Gastrocnemius medialis (tissue), 4 donors: ENCODE results near the gene CIDEA. TPM values are rescaled to one million over a fixed set of nuclear protein-coding genes. Genes with fewer than 3 reads are reported as not detected.

Source experiments
- ATAC-seq, 2 donors: fragments of 150-250 bp; one replicate each; pipeline ENCODE4 v1.9.1; 2016
- DNase-seq, 2 donors: peaks; one replicate each; pipeline ENCODE4 v3.0.0-alpha.2; 2019
- H3K27ac ChIP-seq, 4 donors: fragments of 200-600 bp; sonication (generic); 1 replicate in 1 of 4; 2 replicates in 3 of 4; pipeline ENCODE4 v1.5.1; 2016 to 2018; ENCODE audit warnings: mild to moderate bottlenecking in 2 of 4, moderate library complexity in 1 of 4
- H3K27me3 ChIP-seq, 3 donors: fragments of 200-600 bp; sonication (generic) in 2 of 3; 1 replicate in 1 of 3; 2 replicates in 2 of 3; pipeline versions ENCODE4 v1.5.1 to v1.6.0; 2016 to 2019; ENCODE audit warnings: mild to moderate bottlenecking in 1 of 3, moderate library complexity in 1 of 3
- H3K36me3 ChIP-seq, 2 donors: fragments of 200-600 bp; sonication (generic) in 1 of 2; one replicate each; pipeline ENCODE4 v1.5.1; 2017 to 2018
- H3K4me1 ChIP-seq, 2 donors: fragments of 200-600 bp; sonication (generic) in 1 of 2; one replicate each; pipeline ENCODE4 v1.5.1; 2016 to 2017; ENCODE audit warnings: mild to moderate bottlenecking in 2 of 2
- H3K4me3 ChIP-seq, 4 donors: fragments of 200-600 bp; sonication (generic) in 3 of 4; 1 replicate in 1 of 4; 2 replicates in 3 of 4; pipeline ENCODE4 v1.5.1; 2016 to 2019; ENCODE audit warnings: mild to moderate bottlenecking in 2 of 4
- H3K9me3 ChIP-seq, 3 donors: fragments of 200-600 bp; sonication (generic) in 2 of 3; 1 replicate in 1 of 3; 2 replicates in 2 of 3; pipeline ENCODE4 v1.5.1; 2016 to 2019
- CTCF ChIP-seq, 5 experiments: fragments of 450-650 bp in 3 of 5; fragments of 200-600 bp in 2 of 5; sonication (generic) in 2 of 5; IDR thresholded peaks in 4 of 5; conservative IDR thresholded peaks in 1 of 5; 1 replicate in 4 of 5; 2 replicates in 1 of 5; pipeline ENCODE4 v1.5.1; 2016 to 2019; ENCODE audit warnings: antibody characterized with exemption in 5 of 5, mild to moderate bottlenecking in 3 of 5, moderate library complexity in 3 of 5
- POLR2A ChIP-seq, 2 donors: fragments of 450-650 bp; IDR thresholded peaks; one replicate each; pipeline ENCODE4 v1.6.1; 2017; ENCODE audit warnings: antibody characterized with exemption in 2 of 2, mild to moderate bottlenecking in 2 of 2, moderate library complexity in 2 of 2
- in situ Hi-C, 4 donors: fragments of 200-750 bp; cut with MboI; loops; one replicate each; pipeline versions ENCODE4 v1.15.0 to v1.8.0; 2017; ENCODE audit warnings: low sequenced_read_pairs in 4 of 4
- intact Hi-C: fragments of 100-400 bp; cut with DNase I; formaldehyde crosslinking; loops from one replicate; pipeline ENCODE4 v1.15.1; 2023; ENCODE audit warnings: low total_unique reads
- total RNA-seq, 4 donors: library from RNA; depleted of rRNA; stranded (reverse); fragments of >200 nt; gene quantifications; one replicate each; pipeline versions ENCODE4 v1.1.0 to v1.2.3, GENCODE V29; 2016

Gene CIDEA
- total RNA-seq, 4 donors from 2014 or later = 0.33 to 7.4 TPM; not detected in 2

DNA sequence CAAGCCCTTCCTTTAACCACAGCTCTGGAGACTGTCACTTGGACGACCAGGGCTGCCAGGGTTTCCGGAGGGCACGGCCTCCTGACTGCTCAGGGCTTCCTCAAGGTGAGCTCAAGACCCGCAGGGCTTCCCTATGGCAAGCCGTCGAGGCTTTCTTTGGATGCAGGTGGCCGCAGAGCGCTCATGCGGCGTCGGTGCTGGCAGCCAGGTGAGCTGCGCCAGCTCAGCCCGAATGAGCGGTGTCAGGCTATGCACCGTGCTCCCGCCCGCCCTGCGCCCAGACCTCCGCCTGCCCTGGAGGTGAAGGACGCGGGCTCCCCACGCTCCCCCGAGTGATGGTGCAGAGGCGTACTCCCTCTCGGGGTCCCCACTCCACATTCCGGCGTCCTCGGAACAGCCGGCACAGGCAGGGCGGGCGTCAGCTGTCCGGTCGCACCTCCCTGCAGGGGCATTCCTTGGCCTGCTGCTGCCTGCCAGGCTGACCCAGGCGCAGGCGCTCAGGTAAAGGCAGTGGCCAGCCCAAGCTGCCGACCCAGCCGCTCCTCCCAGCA is 33.0 kb downstream of the CIDEA start:
- Histone ChIP-seq H3K4me3 (peak overlapping the region; percentile 43 to 74 (median 56)), H3K9me3 (no peaks in the 10 kb centered on the region), H3K36me3 (no peaks in the 10 kb centered on the region), H3K27ac (peak overlapping the region in 1 of 4 donors; percentile 43), H3K4me1 (peaks cover 9 to 10% of the 10 kb centered on the region in 2 donors), H3K27me3 (peaks cover 5 to 6% (median 5%) of the 10 kb centered on the region in 3 donors)
- TF ChIP-seq CTCF (IDR thresholded peaks at IDR 0.05 in 4 of 5, conservative IDR thresholded peaks at IDR 0.05 in 1 of 5) (no peak), POLR2A (IDR thresholded peaks at IDR 0.05) (no peak)
- in situ Hi-C loops = no loop called here
- intact Hi-C loops = no loop called here
- DNase-seq (no peak), ATAC-seq (peak in 1 of 2 donors; percentile 6)

- Histone ChIP-seq H3K27ac (peak overlapping the region in 2 of 4 donors; percentile 15 to 43), H3K4me3 (peak overlapping the region; percentile 43 to 74 (median 56)), H3K4me1 (peaks cover 9 to 10% of the 10 kb centered on the region in 2 donors), H3K36me3 (no peaks in the 10 kb centered on the region), H3K27me3 (peaks cover 5 to 6% (median 5%) of the 10 kb centered on the region in 3 donors), H3K9me3 (no peaks in the 10 kb centered on the region)
- intact Hi-C loops = no loop called here
- peak; percentile 51 to 62 for DNase-seq
- peak; percentile 75 to 78 for ATAC-seq
- in situ Hi-C loops = no loop called here
- TF ChIP-seq CTCF (IDR thresholded peaks at IDR 0.05 in 4 of 5, conservative IDR thresholded peaks at IDR 0.05 in 1 of 5) (no peak), POLR2A (IDR thresholded peaks at IDR 0.05) (no peak)
Observed at GRCh38 chr18:12287684-12288402, 33.7 kb downstream of the CIDEA start.

- intact Hi-C loops (no loop called here), in situ Hi-C loops (no loop called here)
- no peaks in the 10 kb centered on the region for H3K36me3 ChIP-seq
- TF ChIP-seq CTCF (IDR thresholded peaks at IDR 0.05 in 4 of 5, conservative IDR thresholded peaks at IDR 0.05 in 1 of 5) = no peak
- no peak for TF ChIP-seq POLR2A (IDR thresholded peaks at IDR 0.05)
- peak overlapping the region in 1 of 4 donors; percentile 27 for H3K27ac ChIP-seq
- DNase-seq = no peak
- peaks cover 5 to 6% (median 5%) of the 10 kb centered on the region in 3 donors for H3K27me3 ChIP-seq
- peak overlapping the region; percentile 43 to 74 (median 56) for H3K4me3 ChIP-seq
- peaks cover 9 to 10% of the 10 kb centered on the region in 2 donors for H3K4me1 ChIP-seq
- no peaks in the 10 kb centered on the region for H3K9me3 ChIP-seq
- peak; percentile 9 to 19 for ATAC-seq
Observed at GRCh38 chr18:12288403-12288755, 34.2 kb downstream of the CIDEA start.

- no peaks in the 10 kb centered on the region for H3K36me3 ChIP-seq
- ATAC-seq = no peak
- peaks cover 9 to 10% of the 10 kb centered on the region in 2 donors for H3K4me1 ChIP-seq
- DNase-seq = no peak
- H3K4me3 ChIP-seq = no peak overlapping the region
- no peaks in the 10 kb centered on the region for H3K9me3 ChIP-seq
- TF ChIP-seq POLR2A (IDR thresholded peaks at IDR 0.05) (no peak), CTCF (IDR thresholded peaks at IDR 0.05 in 4 of 5, conservative IDR thresholded peaks at IDR 0.05 in 1 of 5) (no peak)
- in situ Hi-C loops (no loop called here), intact Hi-C loops (no loop called here)
- H3K27me3 ChIP-seq = peaks cover 5 to 8% (median 6%) of the 10 kb centered on the region in 3 donors
- H3K27ac ChIP-seq = no peak overlapping the region
Observed at GRCh38 chr18:12290086-12290485, 35.9 kb downstream of the CIDEA start.
